ENCODE data around the gene FBXO15.

The FBXO15 gene

GRCh38 chr18:74074668-74075564, 72.7 kb downstream of the FBXO15 start:
- TF ChIP-seq CTCF (conservative IDR thresholded peaks at IDR 0.05) (no peak), ZFX (IDR thresholded peaks at IDR 0.05) (no peak)
- no peak overlapping the region for H3K27ac ChIP-seq

GRCh38 chr18:74073957-74074667, 73.5 kb downstream of the FBXO15 start:
- no peak for TF ChIP-seq CTCF (conservative IDR thresholded peaks at IDR 0.05)
- TF ChIP-seq ZFX (IDR thresholded peaks at IDR 0.05), result no peak
- no peak overlapping the region for H3K27ac ChIP-seq

- TF ChIP-seq CTCF (conservative IDR thresholded peaks at IDR 0.05), result no peak
- TF ChIP-seq ZFX (IDR thresholded peaks at IDR 0.05), result no peak
- no peak overlapping the region for H3K27ac ChIP-seq
Measured at GRCh38 chr18:74069178-74070050, 78.2 kb downstream of the FBXO15 start.

- no peak overlapping the region for H3K27ac ChIP-seq
- no peak for TF ChIP-seq CTCF (conservative IDR thresholded peaks at IDR 0.05)
- no peak for TF ChIP-seq ZFX (IDR thresholded peaks at IDR 0.05)
Measured at GRCh38 chr18:74068296-74068695, 79.3 kb downstream of the FBXO15 start.

GRCh38 chr18:74066018-74066417, 81.6 kb downstream of the FBXO15 start:
- TF ChIP-seq CTCF (conservative IDR thresholded peaks at IDR 0.05), result no peak
- TF ChIP-seq ZFX (IDR thresholded peaks at IDR 0.05), result no peak
- no peak overlapping the region for H3K27ac ChIP-seq

- no peak overlapping the region for H3K27ac ChIP-seq
- TF ChIP-seq CTCF (conservative IDR thresholded peaks at IDR 0.05) (no peak), ZFX (IDR thresholded peaks at IDR 0.05) (no peak)
Measured at GRCh38 chr18:74065366-74065765, 82.3 kb downstream of the FBXO15 start.
